NCI-H524 (cell line): Measurements from ENCODE around the gene GDPD3.
"Not testable (repeated sequence)": the region's sequence is repeated elsewhere in the genome, so short reads cannot be mapped to it uniquely, and the experiment has no call there.

Experiments used
- DNase-seq, 2 experiments: peaks; one replicate each; lab custom pipeline; 2025; lab: John Stamatoyannopoulos, UW

The GDPD3 gene, protein sequence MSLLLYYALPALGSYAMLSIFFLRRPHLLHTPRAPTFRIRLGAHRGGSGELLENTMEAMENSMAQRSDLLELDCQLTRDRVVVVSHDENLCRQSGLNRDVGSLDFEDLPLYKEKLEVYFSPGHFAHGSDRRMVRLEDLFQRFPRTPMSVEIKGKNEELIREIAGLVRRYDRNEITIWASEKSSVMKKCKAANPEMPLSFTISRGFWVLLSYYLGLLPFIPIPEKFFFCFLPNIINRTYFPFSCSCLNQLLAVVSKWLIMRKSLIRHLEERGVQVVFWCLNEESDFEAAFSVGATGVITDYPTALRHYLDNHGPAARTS

DNA sequence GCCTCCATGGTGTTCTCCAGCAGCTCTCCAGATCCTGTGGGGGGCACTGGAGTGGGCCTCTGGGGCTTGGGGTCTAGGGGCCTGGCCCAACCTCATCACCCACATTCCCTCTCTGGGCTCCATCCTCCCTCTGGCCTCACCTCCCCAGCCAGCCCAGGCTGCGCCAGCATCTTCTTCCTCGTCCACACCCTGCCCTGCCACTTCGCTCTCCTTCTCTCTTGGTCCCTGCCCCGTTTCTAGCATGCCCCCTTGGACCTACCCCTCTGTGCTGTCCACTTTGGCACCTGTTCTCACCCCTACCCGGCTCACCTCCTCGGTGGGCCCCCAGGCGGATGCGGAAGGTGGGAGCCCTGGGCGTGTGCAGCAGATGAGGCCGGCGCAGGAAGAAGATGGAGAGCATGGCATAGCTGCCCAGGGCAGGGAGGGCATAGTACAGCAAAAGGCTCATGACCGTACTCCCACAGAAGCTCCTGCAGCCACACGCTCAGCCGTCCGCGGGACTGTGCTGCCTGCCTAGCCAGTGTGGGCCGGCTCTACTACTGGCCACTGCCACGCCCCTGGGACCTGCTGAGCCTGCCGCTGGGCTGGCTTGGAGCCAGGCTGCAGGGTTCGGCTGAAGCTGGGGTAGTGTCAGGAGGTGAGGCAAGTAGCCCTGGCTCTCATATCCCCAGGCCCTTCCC, at the start of gene GDPD3:
Gene GDPD3, minus strand, starts transcription at position 507 of the 680 bp plus-strand sequence. Its CDS starts 59 bp downstream, at position 448.
- no peak for DNase-seq

DNA sequence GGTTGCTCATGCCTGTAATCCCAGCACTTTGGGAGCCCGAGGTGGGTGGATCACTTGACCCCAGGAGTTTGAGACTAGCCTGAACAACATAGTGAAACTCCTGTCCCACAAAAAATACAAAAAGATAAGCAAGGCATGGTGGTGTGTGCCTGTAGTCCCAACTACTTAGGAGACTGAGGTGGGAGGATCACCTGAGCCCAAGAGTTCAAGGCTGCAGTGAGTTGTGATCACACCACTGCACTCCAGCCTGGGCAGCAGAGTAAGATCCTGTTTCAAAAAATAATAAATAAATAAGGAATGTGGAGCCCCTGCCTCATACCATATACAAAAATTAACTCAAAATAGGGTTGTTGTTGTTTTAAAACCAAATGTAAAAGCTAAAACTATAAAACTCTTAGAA, 43.9 kb upstream of the GDPD3 start:
- DNase-seq, result no peak

DNA sequence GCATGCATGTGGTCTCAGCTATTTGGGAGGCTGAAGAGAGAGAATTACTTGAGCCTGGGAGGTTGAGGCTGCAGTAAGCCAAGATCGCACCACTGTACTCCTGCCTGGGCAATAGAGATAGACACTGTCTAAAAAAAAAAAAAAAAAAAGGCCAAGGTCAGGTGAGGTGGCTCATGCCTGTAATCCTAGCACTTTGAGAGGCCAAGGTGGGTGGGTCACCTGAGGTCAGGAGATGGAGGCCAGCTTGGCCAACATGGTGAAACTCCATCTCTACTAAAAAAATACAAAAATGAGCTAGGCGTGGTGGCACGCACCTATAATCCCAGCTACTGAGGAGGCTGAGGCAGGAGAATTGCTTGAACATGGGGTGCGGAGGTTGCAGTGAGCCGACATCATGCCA, 41.9 kb upstream of the GDPD3 start:
- no peak for DNase-seq

GRCh38 chr16:30152517-30152916, 39.2 kb upstream of the GDPD3 start:
- DNase-seq, result no peak

DNA sequence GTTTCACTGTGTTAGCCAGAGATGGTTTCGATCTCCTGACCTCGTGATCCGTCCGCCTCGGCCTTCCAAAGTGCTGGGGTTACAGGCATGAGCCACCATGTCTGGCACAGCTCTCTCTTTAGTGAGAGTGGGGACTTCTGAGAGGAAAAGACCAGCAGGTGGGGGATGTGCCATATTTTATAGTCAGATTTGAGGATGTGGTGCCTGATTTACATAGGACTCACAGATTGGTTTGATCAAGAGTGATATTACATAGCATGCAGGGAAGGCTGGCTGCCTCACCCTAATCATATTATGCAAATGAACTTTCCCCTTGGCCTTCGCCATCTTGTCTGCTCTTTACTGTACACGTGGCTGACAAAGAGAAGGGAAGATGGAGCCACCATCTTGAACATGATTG, 37.8 kb upstream of the GDPD3 start:
- DNase-seq, result no peak

- DNase-seq, result no peak
Measured at GRCh38 chr16:30149250-30149930, 36.1 kb upstream of the GDPD3 start.

GRCh38 chr16:30147843-30148510, 34.6 kb upstream of the GDPD3 start:
- peak; percentile 28 to 68 for DNase-seq

DNA sequence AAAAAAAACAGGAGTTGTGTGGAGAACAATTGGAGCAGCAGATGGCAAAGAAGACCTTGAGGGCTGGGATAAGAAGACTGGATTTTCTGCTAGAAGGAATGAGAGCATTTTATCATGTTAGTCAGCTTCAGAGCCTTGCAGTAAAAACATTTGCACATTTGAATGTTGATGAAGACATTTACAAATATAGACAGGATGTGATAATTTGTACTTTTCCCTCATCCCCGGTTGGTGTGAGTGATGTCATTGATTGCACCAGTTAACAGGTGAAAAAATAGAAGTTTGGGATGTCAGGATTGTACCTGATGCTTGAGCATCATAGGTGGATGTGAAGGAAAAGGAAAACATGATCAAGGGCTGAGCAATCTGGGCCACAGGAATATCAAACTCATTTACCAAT, 32.3 kb upstream of the GDPD3 start:
- DNase-seq, result peak in 1 of 2 experiments; percentile 59

DNA sequence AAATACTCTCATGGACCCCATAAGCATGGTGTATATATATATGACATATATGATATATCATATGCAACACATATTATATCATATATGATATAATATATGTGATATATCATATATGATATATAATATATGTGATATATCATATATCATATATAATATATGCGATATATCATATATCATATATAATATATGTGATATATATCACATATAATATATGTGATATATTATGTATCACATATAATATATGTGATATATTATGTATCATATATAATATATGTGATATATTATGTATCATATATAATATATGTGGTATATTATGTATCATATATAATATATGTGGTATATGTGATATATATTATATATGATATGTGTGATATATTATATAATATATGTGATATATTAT, 31.6 kb upstream of the GDPD3 start:
- DNase-seq, result no peak

- no peak for DNase-seq
Measured at GRCh38 chr16:30144017-30144416, 30.7 kb upstream of the GDPD3 start.

- no peak for DNase-seq
Measured at GRCh38 chr16:30143347-30143702, 30.0 kb upstream of the GDPD3 start.

GRCh38 chr16:30142672-30143346, 29.5 kb upstream of the GDPD3 start:
- DNase-seq, result peak in 1 of 2 experiments; percentile 48

DNA sequence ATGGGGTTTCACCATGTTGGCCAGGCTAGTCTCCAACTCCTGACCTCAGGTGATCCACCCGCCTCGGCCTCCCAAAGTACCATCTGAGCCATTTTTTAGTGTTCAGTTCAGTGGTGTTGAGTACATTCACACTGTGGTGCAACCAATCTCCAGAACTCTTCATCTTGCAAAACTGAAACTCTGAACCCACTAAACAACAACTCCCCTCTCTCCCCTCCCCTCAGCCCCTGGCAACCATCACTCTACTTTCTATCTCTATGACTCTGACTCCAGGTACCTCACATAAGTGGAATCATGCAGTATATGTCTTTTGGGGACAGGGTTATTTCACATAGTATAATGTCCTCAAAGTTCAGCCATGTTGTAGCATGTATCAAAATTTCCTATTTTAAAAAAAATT, 28.4 kb upstream of the GDPD3 start:
- no peak for DNase-seq

GRCh38 chr16:30139583-30140481, 26.5 kb upstream of the GDPD3 start:
- DNase-seq, result no peak

DNA sequence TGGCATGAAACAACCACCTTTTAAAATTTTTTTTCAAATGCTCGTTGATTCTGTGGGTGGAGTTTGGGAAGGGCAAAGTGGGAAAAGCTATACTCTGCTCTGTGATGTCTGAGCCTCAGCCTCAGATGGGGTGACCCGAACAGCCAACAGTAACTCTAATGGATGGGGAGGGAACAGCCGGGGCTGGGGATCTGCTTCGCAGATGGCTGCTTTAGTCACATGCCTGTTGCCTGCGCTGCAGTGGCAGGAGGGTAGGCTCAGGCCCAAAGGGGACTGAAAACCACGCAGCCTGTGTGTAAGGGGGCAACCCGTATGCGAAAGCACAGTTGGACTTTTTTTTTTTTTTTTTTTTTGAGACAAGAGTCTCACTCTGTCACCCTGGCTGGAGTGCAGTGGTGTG, 24.6 kb upstream of the GDPD3 start:
- DNase-seq, result peak; percentile 31 to 71

DNA sequence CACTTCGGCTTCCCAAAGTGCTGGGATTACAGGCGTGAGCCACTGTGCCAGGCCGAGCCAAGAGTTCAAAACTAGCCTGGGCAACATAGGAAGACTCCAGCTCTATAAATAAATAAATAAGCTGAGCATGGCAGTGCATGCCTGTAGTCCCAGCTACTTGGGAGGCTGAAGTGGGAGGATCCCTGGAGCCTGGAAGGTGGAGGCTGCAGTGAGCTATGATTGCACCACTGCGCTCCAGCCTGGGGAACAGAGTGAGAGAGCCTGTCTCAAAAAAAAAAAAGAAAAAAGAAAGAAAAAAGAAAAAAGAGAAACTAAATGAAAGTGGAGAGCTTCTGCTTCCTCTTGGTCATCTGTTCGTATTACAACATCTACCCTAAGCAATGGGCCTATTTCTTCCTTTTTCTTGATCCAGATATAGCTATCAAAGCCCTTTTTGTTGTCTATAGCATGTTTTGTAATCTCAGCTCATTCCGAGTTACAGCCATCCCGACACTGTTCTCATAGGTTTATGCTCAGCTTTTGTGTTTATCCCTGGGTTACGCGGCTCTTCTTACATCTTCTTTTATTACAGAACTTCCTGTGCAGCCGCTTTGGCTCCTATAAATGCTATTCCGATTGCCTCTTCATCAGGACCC, 23.8 kb upstream of the GDPD3 start:
- no peak for DNase-seq

DNA sequence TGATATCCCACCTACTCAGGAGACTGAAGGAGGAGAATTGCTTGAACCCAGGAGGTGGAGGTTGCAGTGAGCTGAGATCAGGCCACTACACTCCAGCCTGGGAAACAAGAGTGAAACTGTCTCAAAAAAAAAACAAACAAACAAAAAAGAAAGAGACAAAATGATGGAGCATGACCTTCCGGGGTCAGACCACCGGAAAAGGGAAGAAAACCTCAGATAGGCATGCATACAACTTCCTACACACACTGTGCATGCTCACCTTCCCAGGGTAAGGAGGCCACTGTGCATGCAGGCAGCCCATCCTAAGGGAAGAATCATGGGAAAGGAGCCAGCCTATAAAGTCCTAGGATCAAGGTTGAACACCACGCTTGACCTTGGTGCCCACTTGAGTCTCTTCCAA, 19.3 kb upstream of the GDPD3 start:
- DNase-seq, result no peak

GRCh38 chr16:30131869-30132475, 18.6 kb upstream of the GDPD3 start:
- DNase-seq, result peak; percentile 96 to 99

- no peak for DNase-seq
Measured at GRCh38 chr16:30127993-30128392, 14.7 kb upstream of the GDPD3 start.

- not testable (repeated sequence) for DNase-seq
Measured at GRCh38 chr16:30125690-30126089, 12.4 kb upstream of the GDPD3 start.
